Measurements from ENCODE around the gene ROR2.
A peak's percentile ranks its signal among the peaks of the same experiment; 100 is the strongest.

ROR2 gene

DNA sequence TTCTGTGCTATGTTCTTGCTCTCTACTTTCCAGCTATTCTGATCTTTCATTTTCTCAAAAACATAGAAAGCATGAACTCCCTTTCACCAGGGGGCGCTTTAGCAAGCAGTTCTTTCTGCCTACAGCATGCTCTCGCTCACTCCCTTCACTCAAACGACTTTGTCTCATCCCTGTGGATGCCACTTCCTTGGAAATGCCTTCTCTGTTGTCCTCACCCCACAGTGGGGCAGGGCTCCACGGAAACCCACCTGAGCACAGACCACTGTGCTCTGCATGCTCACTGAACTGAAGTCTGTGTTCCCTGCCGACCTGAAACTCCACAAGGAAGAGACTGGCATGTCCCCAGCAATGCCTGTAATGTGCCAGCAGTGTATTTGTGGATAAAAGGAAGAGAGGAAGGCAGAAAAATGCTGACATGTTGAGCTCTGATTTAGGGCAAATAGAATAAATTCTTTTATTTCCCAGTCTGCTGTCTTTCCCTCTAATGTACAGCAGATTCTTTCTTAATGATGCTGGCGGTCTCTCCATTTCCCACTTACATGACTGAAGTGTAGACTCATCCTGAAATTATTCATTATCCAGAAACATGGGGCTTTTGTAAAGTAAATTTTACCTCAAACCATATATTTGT lies 4.9 kb upstream of the ROR2 start:
- no peak overlapping the region for H3K23ac ChIP-seq (ENCODE audit: low read depth, low read length, poor library complexity)
- H2BK120ac ChIP-seq (ENCODE audit: low read depth, low read length): no peak overlapping the region
- H3K79me1 ChIP-seq (ENCODE audit: low read depth, low read length): no peaks in the 10 kb centered on the region
- H3K4ac ChIP-seq (ENCODE audit: low read length): no peak overlapping the region
- H2BK15ac ChIP-seq (ENCODE audit: low read length): no peak overlapping the region
- peak; percentile 60 for DNase-seq (ENCODE audit: low spot score)
- H3K4me1 ChIP-seq (ENCODE audit: control insufficient read depth in 2 of 2, insufficient read depth in 1 of 2, low read depth in 1 of 2, low read length in 2 of 2): peaks cover 0 to 6% of the 10 kb centered on the region in 2 donors
- no peak overlapping the region for H3K27ac ChIP-seq (replicated peaks; ENCODE audit: low read length)
- peak overlapping the region; percentile 2 for H3K14ac ChIP-seq (ENCODE audit: low read length)
- H3K9ac ChIP-seq (ENCODE audit: low read depth, low read length, poor library complexity): peak overlapping the region; percentile 32
- no CpG with 5 or more reads among the region's 6 CpGs for WGBS, 2 donors (ENCODE audit: extremely low coverage in 2 of 2, insufficient read length in 2 of 2, insufficient replicate concordance in 1 of 2)
- no peak overlapping the region for H2BK5ac ChIP-seq (ENCODE audit: low read length)
- no peak overlapping the region for H2AK5ac ChIP-seq (ENCODE audit: low read depth, low read length)
- H2AFZ ChIP-seq (ENCODE audit: low read length): peak overlapping the region; percentile 93
- H3K4me3 ChIP-seq (ENCODE audit: low read length in 2 of 2): peak overlapping the region in 1 of 2 donors; percentile 19
- no peaks in the 10 kb centered on the region for H3K27me3 ChIP-seq (ENCODE audit: control insufficient read depth in 3 of 3, insufficient read depth in 3 of 3, low read depth in 1 of 3, low read length in 3 of 3)
- H4K8ac ChIP-seq (ENCODE audit: low read depth, low read length): no peak overlapping the region
- no peak overlapping the region for H3K4me2 ChIP-seq (ENCODE audit: insufficient read depth, low read length, poor library complexity, severe bottlenecking)
- no peak overlapping the region for H4K91ac ChIP-seq (ENCODE audit: low read depth, low read length, poor library complexity)
- no peaks in the 10 kb centered on the region for H3K36me3 ChIP-seq (replicated peaks in 1 of 2; ENCODE audit: control insufficient read depth in 2 of 2, insufficient read depth in 2 of 2, low read length in 2 of 2)
- peak overlapping the region; percentile 90 for H3K18ac ChIP-seq (ENCODE audit: low read length)
- H2BK12ac ChIP-seq (ENCODE audit: low read length): no peak overlapping the region
- H3K9me3 ChIP-seq (replicated peaks in 1 of 2; ENCODE audit: control insufficient read depth in 2 of 2, insufficient read depth in 1 of 2, low read depth in 1 of 2, low read length in 2 of 2): no peaks in the 10 kb centered on the region

DNA sequence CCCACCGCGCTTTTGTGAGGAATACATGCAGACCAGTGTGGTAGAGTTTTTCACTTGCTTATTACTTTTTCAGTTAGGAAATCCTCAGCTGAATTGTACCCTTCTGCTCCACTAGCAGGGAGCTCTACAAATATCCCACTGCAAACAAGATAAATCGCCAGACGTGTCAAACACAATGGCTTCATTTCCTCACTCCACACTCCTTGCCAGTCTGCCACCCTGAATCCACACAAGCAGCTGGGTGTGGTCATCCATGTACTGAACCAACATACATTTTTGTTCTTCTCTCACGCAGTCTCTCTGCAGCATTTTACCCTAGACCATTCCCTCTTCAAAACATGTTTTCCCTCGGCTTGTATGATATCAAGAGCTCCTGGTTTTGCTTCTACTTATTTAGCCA lies 3.7 kb upstream of the ROR2 start:
- H2BK120ac ChIP-seq (ENCODE audit: low read depth, low read length): no peak overlapping the region
- no peaks in the 10 kb centered on the region for H3K27me3 ChIP-seq (ENCODE audit: control insufficient read depth in 3 of 3, insufficient read depth in 3 of 3, low read depth in 1 of 3, low read length in 3 of 3)
- H3K4me2 ChIP-seq (ENCODE audit: insufficient read depth, low read length, poor library complexity, severe bottlenecking): no peak overlapping the region
- no peak for DNase-seq (ENCODE audit: low spot score)
- no peak overlapping the region for H3K18ac ChIP-seq (ENCODE audit: low read length)
- H3K14ac ChIP-seq (ENCODE audit: low read length): no peak overlapping the region
- no peak overlapping the region for H2BK15ac ChIP-seq (ENCODE audit: low read length)
- no peak overlapping the region for H2AK5ac ChIP-seq (ENCODE audit: low read depth, low read length)
- H3K27ac ChIP-seq (replicated peaks; ENCODE audit: low read length): no peak overlapping the region
- H2AFZ ChIP-seq (ENCODE audit: low read length): no peak overlapping the region
- H3K9me3 ChIP-seq (replicated peaks in 1 of 2; ENCODE audit: control insufficient read depth in 2 of 2, insufficient read depth in 1 of 2, low read depth in 1 of 2, low read length in 2 of 2): no peaks in the 10 kb centered on the region
- no peak overlapping the region for H2BK12ac ChIP-seq (ENCODE audit: low read length)
- H3K79me1 ChIP-seq (ENCODE audit: low read depth, low read length): no peaks in the 10 kb centered on the region
- H3K4me3 ChIP-seq (ENCODE audit: low read length in 2 of 2): no peak overlapping the region
- H3K36me3 ChIP-seq (replicated peaks in 1 of 2; ENCODE audit: control insufficient read depth in 2 of 2, insufficient read depth in 2 of 2, low read length in 2 of 2): no peaks in the 10 kb centered on the region
- no peak overlapping the region for H2BK5ac ChIP-seq (ENCODE audit: low read length)
- WGBS, 2 donors (ENCODE audit: extremely low coverage in 2 of 2, insufficient read length in 2 of 2, insufficient replicate concordance in 1 of 2): no CpG with 5 or more reads among the region's 6 CpGs
- H3K4ac ChIP-seq (ENCODE audit: low read length): no peak overlapping the region
- H4K91ac ChIP-seq (ENCODE audit: low read depth, low read length, poor library complexity): no peak overlapping the region
- no peak overlapping the region for H4K8ac ChIP-seq (ENCODE audit: low read depth, low read length)
- no peak overlapping the region for H3K23ac ChIP-seq (ENCODE audit: low read depth, low read length, poor library complexity)
- peaks cover 0 to 6% of the 10 kb centered on the region in 2 donors for H3K4me1 ChIP-seq (ENCODE audit: control insufficient read depth in 2 of 2, insufficient read depth in 1 of 2, low read depth in 1 of 2, low read length in 2 of 2)
- H3K9ac ChIP-seq (ENCODE audit: low read depth, low read length, poor library complexity): no peak overlapping the region

GRCh38 chr9:91951944-91952520 lies 2.0 kb upstream of the ROR2 start:
- no peak overlapping the region for H3K14ac ChIP-seq (ENCODE audit: low read length)
- H3K27me3 ChIP-seq (ENCODE audit: control insufficient read depth in 3 of 3, insufficient read depth in 3 of 3, low read depth in 1 of 3, low read length in 3 of 3): no peaks in the 10 kb centered on the region
- no CpG with 5 or more reads among the region's 6 CpGs for WGBS, 2 donors (ENCODE audit: extremely low coverage in 2 of 2, insufficient read length in 2 of 2, insufficient replicate concordance in 1 of 2)
- H2BK12ac ChIP-seq (ENCODE audit: low read length): no peak overlapping the region
- H3K27ac ChIP-seq (replicated peaks; ENCODE audit: low read length): no peak overlapping the region
- DNase-seq (ENCODE audit: low spot score): no peak
- H2BK5ac ChIP-seq (ENCODE audit: low read length): no peak overlapping the region
- H4K91ac ChIP-seq (ENCODE audit: low read depth, low read length, poor library complexity): no peak overlapping the region
- no peak overlapping the region for H2BK120ac ChIP-seq (ENCODE audit: low read depth, low read length)
- H3K9me3 ChIP-seq (replicated peaks in 1 of 2; ENCODE audit: control insufficient read depth in 2 of 2, insufficient read depth in 1 of 2, low read depth in 1 of 2, low read length in 2 of 2): no peaks in the 10 kb centered on the region
- no peaks in the 10 kb centered on the region for H3K79me1 ChIP-seq (ENCODE audit: low read depth, low read length)
- H2BK15ac ChIP-seq (ENCODE audit: low read length): no peak overlapping the region
- H3K4me2 ChIP-seq (ENCODE audit: insufficient read depth, low read length, poor library complexity, severe bottlenecking): no peak overlapping the region
- H2AK5ac ChIP-seq (ENCODE audit: low read depth, low read length): no peak overlapping the region
- no peak overlapping the region for H3K9ac ChIP-seq (ENCODE audit: low read depth, low read length, poor library complexity)
- peaks cover 2 to 6% of the 10 kb centered on the region in 2 donors for H3K4me1 ChIP-seq (ENCODE audit: control insufficient read depth in 2 of 2, insufficient read depth in 1 of 2, low read depth in 1 of 2, low read length in 2 of 2)
- no peak overlapping the region for H3K4me3 ChIP-seq (ENCODE audit: low read length in 2 of 2)
- no peak overlapping the region for H2AFZ ChIP-seq (ENCODE audit: low read length)
- no peaks in the 10 kb centered on the region for H3K36me3 ChIP-seq (replicated peaks in 1 of 2; ENCODE audit: control insufficient read depth in 2 of 2, insufficient read depth in 2 of 2, low read length in 2 of 2)
- H4K8ac ChIP-seq (ENCODE audit: low read depth, low read length): no peak overlapping the region
- H3K4ac ChIP-seq (ENCODE audit: low read length): no peak overlapping the region
- no peak overlapping the region for H3K23ac ChIP-seq (ENCODE audit: low read depth, low read length, poor library complexity)
- no peak overlapping the region for H3K18ac ChIP-seq (ENCODE audit: low read length)

- Histone ChIP-seq H3K4me1 (ENCODE audit: control insufficient read depth in 2 of 2, insufficient read depth in 1 of 2, low read depth in 1 of 2, low read length in 2 of 2) (peaks cover 2 to 20% of the 10 kb centered on the region in 2 donors), H3K36me3 (replicated peaks in 1 of 2; ENCODE audit: control insufficient read depth in 2 of 2, insufficient read depth in 2 of 2, low read length in 2 of 2) (no peaks in the 10 kb centered on the region), H3K79me1 (ENCODE audit: low read depth, low read length) (no peaks in the 10 kb centered on the region), H2AFZ (ENCODE audit: low read length) (peak overlapping the region; percentile 100), H3K27ac (replicated peaks; ENCODE audit: low read length) (no peak overlapping the region), H3K4ac (ENCODE audit: low read length) (no peak overlapping the region), H2BK15ac (ENCODE audit: low read length) (peak overlapping the region; percentile 70), H2BK5ac (ENCODE audit: low read length) (peak overlapping the region; percentile 91), H3K18ac (ENCODE audit: low read length) (peak overlapping the region; percentile 99), H2BK120ac (ENCODE audit: low read depth, low read length) (peak overlapping the region; percentile 17), H2AK5ac (ENCODE audit: low read depth, low read length) (peak overlapping the region; percentile 41), H4K8ac (ENCODE audit: low read depth, low read length) (no peak overlapping the region), H3K9me3 (replicated peaks in 1 of 2; ENCODE audit: control insufficient read depth in 2 of 2, insufficient read depth in 1 of 2, low read depth in 1 of 2, low read length in 2 of 2) (no peaks in the 10 kb centered on the region), H3K4me2 (ENCODE audit: insufficient read depth, low read length, poor library complexity, severe bottlenecking) (peak overlapping the region; percentile 72), H3K27me3 (ENCODE audit: control insufficient read depth in 3 of 3, insufficient read depth in 3 of 3, low read depth in 1 of 3, low read length in 3 of 3) (no peaks in the 10 kb centered on the region), H3K23ac (ENCODE audit: low read depth, low read length, poor library complexity) (peak overlapping the region; percentile 94), H3K9ac (ENCODE audit: low read depth, low read length, poor library complexity) (peak overlapping the region; percentile 96), H4K91ac (ENCODE audit: low read depth, low read length, poor library complexity) (no peak overlapping the region), H3K14ac (ENCODE audit: low read length) (peak overlapping the region; percentile 97), H2BK12ac (ENCODE audit: low read length) (no peak overlapping the region), H3K4me3 (ENCODE audit: low read length in 2 of 2) (peak overlapping the region; percentile 80 to 96)
- no CpG with 5 or more reads among the region's 61 CpGs for whole genome bisulfite sequencing, 2 donors (ENCODE audit: extremely low coverage in 2 of 2, insufficient read length in 2 of 2, insufficient replicate concordance in 1 of 2)
- DNase-seq (ENCODE audit: low spot score): peak; percentile 41
These were observed 559 bp downstream of the ROR2 start for GRCh38 chr9:91949392-91949945.
